GM21717 (cell line): ENCODE results near the gene IL21.
"Not testable (repeated sequence)": the region's sequence is repeated elsewhere in the genome, so short reads cannot be mapped to it uniquely, and the experiment has no call there.

Experiments
- ATAC-seq: cut with Tn5 transposase; IDR thresholded peaks from one replicate; pipeline ENCODE4 v1.9.1; 2021; ENCODE audit warnings: mild to moderate bottlenecking, moderate library complexity; ENCODE audit not compliant: unreplicated experiment

The IL21 gene

DNA sequence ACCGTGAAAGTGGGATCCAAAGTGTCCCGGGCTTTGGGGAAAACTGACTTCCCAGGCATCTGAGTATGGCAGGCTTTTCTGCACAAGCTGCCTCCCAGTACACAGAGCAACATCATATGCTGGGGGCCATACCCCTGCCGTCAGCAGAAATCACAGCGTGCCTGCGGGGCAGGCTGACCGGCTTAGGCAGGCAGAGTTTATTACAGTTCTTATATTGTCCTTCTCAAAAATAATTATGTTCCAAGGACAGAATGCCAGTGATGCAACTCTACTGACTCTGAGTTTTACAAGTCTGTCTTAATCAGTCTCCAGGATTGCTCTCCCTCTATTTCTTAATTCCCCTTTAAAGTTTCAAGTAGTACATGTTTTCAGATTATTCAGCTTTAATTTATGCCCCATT, 37.0 kb downstream of the IL21 start:
- ATAC-seq: no peak

DNA sequence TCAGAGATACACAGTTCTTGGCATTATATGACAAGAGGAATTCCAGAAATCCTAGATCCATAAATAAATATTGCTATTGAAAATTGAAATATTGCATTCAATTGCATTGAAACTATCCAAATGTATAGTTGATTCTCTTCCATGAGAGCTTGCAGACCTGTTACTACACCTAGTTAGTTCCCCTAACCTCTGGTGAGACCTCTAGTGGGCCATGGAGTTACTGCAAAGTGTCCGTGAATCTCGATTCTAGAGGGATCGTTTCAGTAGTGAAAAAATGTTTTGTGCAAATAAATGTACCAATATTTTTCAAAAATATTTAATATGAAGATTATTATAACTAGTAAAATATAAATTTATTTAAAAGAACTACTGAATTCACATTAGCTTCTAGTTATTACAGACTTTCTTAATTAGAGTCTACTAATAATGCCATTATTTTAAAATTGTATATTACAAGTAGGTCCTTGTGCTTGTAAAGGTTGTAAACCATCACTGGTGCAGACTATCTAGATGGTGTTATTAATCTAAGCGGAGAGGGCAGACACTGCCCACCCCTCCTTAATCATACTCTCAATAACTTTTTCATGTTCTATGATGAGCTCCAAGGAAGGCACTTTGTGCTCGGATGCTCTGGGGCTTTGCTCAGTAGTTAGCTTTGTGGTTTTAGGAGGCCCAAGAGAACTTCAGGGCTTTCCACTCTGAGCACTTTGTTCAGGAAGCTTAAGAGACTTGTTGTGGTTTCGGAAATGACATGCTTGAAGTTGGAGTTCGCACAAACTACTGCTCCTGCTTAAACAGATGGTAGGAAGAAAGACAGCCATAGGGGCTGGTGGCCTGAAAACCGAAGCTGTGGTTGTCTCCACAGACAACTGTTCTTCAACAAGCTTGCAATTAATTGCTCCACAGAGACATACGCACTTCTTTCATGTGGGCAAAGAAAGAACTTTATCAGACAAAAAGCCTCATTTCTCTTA, 42.8 kb downstream of the IL21 start:
- peak; percentile 63 for ATAC-seq

DNA sequence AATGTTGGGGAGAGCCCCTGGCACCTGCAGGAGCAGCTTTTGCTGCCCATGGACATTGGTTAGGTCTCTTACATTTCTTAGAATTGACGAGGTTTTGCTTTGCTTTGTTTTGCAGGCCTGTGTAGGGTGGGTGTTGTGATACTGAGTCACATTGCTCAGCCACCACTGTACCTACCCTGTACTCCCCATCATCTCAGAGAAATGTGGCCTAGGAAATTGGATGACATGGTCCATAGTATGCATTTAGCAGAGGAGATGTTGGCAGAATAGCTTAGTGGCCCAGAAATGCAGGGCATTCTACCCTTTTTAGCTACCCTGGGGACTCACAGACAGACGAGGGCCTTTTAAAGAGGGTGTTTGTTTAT, 43.7 kb downstream of the IL21 start:
- ATAC-seq: no peak

DNA sequence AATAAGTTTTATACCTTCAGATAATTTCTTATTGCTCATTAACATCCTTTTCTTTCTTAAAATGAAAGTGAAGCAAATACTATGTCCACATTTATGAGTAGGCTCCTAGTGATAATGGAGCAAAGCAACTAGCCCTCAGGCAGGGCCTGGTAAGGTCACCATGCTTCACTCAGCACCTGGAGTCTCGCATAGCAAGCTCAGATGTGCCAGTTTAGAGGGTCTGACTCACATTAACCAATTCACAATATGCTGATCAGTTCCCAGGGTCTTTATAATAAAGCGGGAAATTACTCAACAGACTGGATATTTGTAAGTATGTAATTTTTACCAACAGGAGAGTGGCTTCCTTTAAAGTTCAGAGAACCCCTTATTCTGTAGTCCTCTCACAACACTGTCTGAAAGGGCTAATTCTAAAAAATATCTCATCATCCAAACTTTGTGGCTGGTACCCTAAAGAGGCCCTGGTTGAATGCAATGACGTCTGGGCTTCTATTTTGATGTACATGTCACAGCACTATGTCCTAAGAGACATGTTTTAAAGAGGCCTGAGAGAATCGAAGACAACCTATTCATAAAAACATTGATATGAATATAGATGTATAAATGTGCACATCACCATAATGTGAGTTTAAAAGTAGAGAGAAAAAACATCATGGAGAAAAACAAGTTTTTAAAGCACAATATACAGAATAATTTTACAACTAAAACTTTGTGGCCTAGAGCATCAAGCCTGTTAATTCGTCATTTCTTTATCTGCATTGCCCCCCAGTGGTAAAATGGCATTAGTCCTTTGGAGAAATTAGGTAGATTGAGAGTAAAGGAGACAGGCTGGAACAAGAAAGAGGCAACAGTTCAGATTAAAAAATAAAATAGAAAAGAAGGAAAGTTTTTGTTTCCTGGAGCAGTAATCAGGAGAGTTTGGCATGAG, 44.3 kb downstream of the IL21 start:
- ATAC-seq: no peak

DNA sequence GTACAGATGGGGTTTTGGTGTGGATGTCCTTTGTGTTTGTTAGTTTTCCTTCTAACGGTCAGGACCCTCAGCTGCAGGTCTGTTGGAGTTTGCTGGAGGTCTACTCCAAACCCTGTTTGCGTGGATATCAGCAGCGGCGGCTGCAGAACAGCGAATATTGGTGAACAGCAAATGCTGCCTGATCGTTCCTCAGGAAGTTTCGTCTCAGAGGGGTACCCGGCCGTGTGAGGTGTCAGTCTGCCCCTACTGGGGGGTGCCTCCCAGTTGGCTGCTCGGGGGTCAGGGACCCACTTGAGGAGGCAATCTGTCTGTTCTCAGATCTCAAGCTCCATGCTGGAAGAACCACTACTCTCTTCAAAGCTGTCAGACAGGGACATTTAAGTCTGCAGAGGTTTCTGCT, 46.5 kb downstream of the IL21 start:
- ATAC-seq: not testable (repeated sequence)

DNA sequence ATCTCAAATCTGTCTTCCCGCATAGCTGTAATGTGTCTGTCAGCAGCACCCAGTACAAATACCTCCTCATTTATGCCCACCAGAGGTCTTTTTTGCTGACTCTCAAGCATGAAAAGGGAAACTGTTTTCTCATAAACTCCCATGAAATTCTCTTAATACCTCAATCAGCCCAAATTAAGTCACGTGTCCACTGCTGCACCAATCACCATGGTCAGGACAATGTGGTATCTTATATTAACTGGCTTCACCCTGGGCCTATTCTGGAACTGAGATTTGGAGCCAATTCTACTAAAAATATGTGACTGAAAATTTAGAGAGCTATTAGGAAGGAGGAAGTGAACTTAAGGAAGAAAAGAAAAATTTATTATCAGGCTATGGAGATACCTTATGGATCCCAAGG, 58.4 kb downstream of the IL21 start:
- ATAC-seq: no peak
